ENCODE results near the gene SPEN.

The SPEN gene

DNA sequence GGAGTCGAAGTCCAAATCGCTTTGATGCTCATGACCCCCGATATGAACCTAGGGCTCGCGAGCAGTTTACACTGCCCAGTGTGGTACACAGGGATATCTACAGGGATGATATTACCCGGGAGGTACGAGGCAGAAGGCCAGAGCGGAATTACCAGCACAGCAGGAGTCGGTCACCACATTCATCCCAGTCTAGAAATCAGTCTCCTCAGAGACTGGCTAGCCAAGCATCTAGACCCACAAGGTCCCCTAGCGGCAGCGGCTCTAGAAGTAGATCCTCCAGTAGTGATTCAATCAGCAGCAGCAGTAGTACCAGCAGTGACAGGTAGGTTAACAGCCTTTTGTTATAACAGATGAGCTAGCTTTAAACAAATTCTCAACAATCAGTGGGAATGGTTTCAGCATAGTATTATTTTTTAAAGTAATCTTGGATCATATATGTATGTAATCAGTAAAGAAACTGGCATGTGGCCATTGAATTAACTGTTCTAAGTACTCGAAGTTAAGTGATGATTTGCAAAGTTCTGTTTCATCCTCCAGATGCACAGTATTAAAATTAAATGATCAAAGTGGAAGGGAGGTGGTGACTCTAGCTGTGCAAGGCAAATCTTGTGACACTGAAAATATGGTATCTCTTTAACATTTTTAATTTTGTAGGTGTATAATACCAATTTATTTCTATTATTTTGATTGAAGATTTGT is 29.0 kb downstream of the SPEN start (continued):
- TF ChIP-seq ZNF660 (tag by site-specific recombination; IDR thresholded peaks at IDR 0.05), result peak; percentile 85
- no peak for TF ChIP-seq ZNF311 (tag by site-specific recombination; IDR thresholded peaks at IDR 0.05; ENCODE audit: borderline replicate concordance)
- TF ChIP-seq ZNF664 (tag by site-specific recombination; IDR thresholded peaks at IDR 0.05), result no peak
- no peak for TF ChIP-seq BCL11B (tag by site-specific recombination; IDR thresholded peaks at IDR 0.05; ENCODE audit: low read depth)
- no peak for TF ChIP-seq ZNF558 (tag by site-specific recombination; IDR thresholded peaks at IDR 0.05)
- no peak for TF ChIP-seq ZNF23 (tag by site-specific recombination; IDR thresholded peaks at IDR 0.05; ENCODE audit: borderline replicate concordance)
- TF ChIP-seq, protein P1, sequence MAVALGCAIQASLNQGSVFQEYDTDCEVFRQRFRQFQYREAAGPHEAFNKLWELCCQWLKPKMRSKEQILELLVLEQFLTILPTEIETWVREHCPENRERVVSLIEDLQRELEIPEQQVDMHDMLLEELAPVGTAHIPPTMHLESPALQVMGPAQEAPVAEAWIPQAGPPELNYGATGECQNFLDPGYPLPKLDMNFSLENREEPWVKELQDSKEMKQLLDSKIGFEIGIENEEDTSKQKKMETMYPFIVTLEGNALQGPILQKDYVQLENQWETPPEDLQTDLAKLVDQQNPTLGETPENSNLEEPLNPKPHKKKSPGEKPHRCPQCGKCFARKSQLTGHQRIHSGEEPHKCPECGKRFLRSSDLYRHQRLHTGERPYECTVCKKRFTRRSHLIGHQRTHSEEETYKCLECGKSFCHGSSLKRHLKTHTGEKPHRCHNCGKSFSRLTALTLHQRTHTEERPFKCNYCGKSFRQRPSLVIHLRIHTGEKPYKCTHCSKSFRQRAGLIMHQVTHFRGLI (tag by site-specific recombination; IDR thresholded peaks at IDR 0.05), result no peak
- peak; percentile 16; the same call in 1 of the 2 replicates for TF ChIP-seq ZFP69B (tag by site-specific recombination; IDR thresholded peaks at IDR 0.05)
- peak; percentile 40; the same call in 1 of the 2 replicates for TF ChIP-seq ZNF629 (tag by site-specific recombination; IDR thresholded peaks at IDR 0.05)
- TF ChIP-seq ZNF214 (tag by site-specific recombination; IDR thresholded peaks at IDR 0.05; ENCODE audit: borderline replicate concordance), result no peak
- TF ChIP-seq ZNF302 (tag by site-specific recombination; IDR thresholded peaks at IDR 0.05; ENCODE audit: low read depth), result no peak
- peak; percentile 96 for TF ChIP-seq OSR2 (tag by site-specific recombination; IDR thresholded peaks at IDR 0.05)
- TF ChIP-seq, protein P2, sequence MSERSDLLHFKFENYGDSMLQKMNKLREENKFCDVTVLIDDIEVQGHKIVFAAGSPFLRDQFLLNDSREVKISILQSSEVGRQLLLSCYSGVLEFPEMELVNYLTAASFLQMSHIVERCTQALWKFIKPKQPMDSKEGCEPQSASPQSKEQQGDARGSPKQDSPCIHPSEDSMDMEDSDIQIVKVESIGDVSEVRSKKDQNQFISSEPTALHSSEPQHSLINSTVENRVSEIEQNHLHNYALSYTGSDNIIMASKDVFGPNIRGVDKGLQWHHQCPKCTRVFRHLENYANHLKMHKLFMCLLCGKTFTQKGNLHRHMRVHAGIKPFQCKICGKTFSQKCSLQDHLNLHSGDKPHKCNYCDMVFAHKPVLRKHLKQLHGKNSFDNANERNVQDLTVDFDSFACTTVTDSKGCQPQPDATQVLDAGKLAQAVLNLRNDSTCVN (tag by site-specific recombination; optimal IDR thresholded peaks at IDR 0.05), result no peak
- TF ChIP-seq ZNF157 (tag by site-specific recombination; IDR thresholded peaks at IDR 0.05), result no peak
- TF ChIP-seq ZBTB1 (tag by site-specific recombination; IDR thresholded peaks at IDR 0.05), result no peak
- peak; percentile 87; the same call in 1 of the 2 replicates for TF ChIP-seq TRIM28 (IDR thresholded peaks at IDR 0.05; ENCODE audit: borderline replicate concordance, low read length)
- peak; percentile 42; the same call in 1 of the 2 replicates for TF ChIP-seq KLF8 (tag by site-specific recombination; IDR thresholded peaks at IDR 0.05)
- no peak for TF ChIP-seq ZNF155 (tag by site-specific recombination; IDR thresholded peaks at IDR 0.05)
- TF ChIP-seq ZNF133 (tag by site-specific recombination; IDR thresholded peaks at IDR 0.05), result no peak
- no peak for TF ChIP-seq GLI4 (tag by site-specific recombination; IDR thresholded peaks at IDR 0.05)
- TF ChIP-seq ZNF624 (tag by site-specific recombination; IDR thresholded peaks at IDR 0.05), result no peak
- TF ChIP-seq ZNF211 (tag by site-specific recombination; IDR thresholded peaks at IDR 0.05; ENCODE audit: low read depth), result no peak

DNA sequence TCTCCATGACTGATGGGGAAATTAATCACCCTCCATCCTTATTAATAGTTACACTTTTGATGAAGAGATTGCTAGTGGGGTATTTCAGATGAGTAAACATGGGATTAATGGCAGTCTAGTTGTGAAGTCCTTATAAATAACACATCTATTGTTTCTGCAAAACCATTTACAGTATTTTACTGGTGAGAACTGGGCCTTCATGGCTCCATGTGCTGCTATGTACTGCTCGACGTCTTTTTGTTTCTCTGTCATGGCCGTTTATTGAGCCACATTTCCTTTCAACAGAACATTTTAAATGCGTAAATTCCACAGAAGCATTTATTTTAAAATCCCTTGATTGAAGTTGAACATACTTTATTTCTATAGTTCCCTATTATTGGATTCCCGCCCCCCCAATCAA is 34.5 kb downstream of the SPEN start:
- Histone ChIP-seq H3K9me3 (ENCODE audit: control insufficient read depth, insufficient read depth, low read depth, low read length) (no peaks in the 10 kb centered on the region), H3K4me1 (ENCODE audit: control insufficient read depth, insufficient read depth, low read length) (peaks cover 17% of the 10 kb centered on the region), H3K36me3 (ENCODE audit: control insufficient read depth in 2 of 2, insufficient read depth in 1 of 2, low read length in 2 of 2) (peaks cover 0 to 52% of the 10 kb centered on the region in 2 experiments), H3K4me3 (ENCODE audit: low read depth, low read length) (no peak overlapping the region), H3K27ac (ENCODE audit: extremely low read depth, low read depth, low read length) (no peak overlapping the region)
- POLR2A ChIA-PET, result interaction anchor here (0.5 to 1.8 kb wide), 2 partner anchors 24 to 35 kb away, joined by 6 read pairs; partner anchors contain the start of gene SPEN
- TF ChIP-seq ZNF530 (tag by site-specific recombination; IDR thresholded peaks at IDR 0.05; ENCODE audit: low read depth) (no peak), ZNF558 (tag by site-specific recombination; IDR thresholded peaks at IDR 0.05) (no peak), ZSCAN30 (tag by site-specific recombination; IDR thresholded peaks at IDR 0.05) (peak; percentile 54; the same call in 1 of the 2 replicates)
- CTCF ChIA-PET, result no interaction called here
